K562 (cell line): ENCODE measurements around the gene ASCC3. TPM values are rescaled to one million over a fixed set of nuclear protein-coding genes. Genes with fewer than 3 reads are reported as not detected.

Experiments used
- ATAC-seq: fragments of 200-7000 bp; cut with Tn5 transposase; 3 replicates; pipeline ENCODE4 v1.9.1; 2020; ENCODE audit warnings: moderate library complexity
- BruUV-seq: library from RNA; stranded (reverse); fragments of 400-500 nt; replicated peaks from 2 replicates; lab custom pipeline; 2021; lab: Mats Ljungman, UMichigan
- CTCF ChIA-PET: fragments of 300-600 bp; formaldehyde crosslinking; extraction: SDS; loops from one replicate; lab custom pipeline; 2021; ENCODE audit warnings: low intra/inter-chr PET ratio; lab: Yijun Ruan, JAX
- POLR2A ChIA-PET: fragments of 300-600, 350-650 bp; sonication (Branson Sonifier 250); formaldehyde crosslinking; extraction: SDS; loops from one replicate; lab custom pipeline; 2021; ENCODE audit warnings: antibody characterized with exemption, inconsistent platforms; lab: Yijun Ruan, JAX
- DNase-seq, 4 experiments: peaks; one replicate each; pipeline versions ENCODE4 v3.0.0 to v3.0.0-alpha.2; 2011 to 2018; ENCODE audit warnings: low spot score in 3 of 4, mixed read lengths in 3 of 4; ENCODE audit errors: extremely low read depth in 1 of 4
- FAIRE-seq: peaks from 2 replicates; lab custom pipeline; 2011; peaks lifted over from hg19 to GRCh38; lab: Jason Lieb, UNC
- H2AFZ ChIP-seq: 2 replicates; pipeline ENCODE4 v1.6.0; 2011; ENCODE audit warnings: low read depth, low read length, control low read depth, inconsistent platforms
- H3K27ac ChIP-seq: fragments of 200-600 bp; 3 replicates; pipeline ENCODE4 v1.8.0; 2011; ENCODE audit warnings: low read depth, mild to moderate bottlenecking, control low read depth, inconsistent platforms, low read length, moderate library complexity, mixed read lengths; ENCODE audit errors: extremely low read depth
- H3K27me3 ChIP-seq, 2 experiments: fragments of 300-600 bp in 1 of 2; 2 replicates in 1 of 2; 3 replicates in 1 of 2; pipeline versions ENCODE4 v1.6.0 to v1.8.0; 2011; ENCODE audit warnings: inconsistent platforms in 2 of 2, low read length in 2 of 2, mild to moderate bottlenecking in 1 of 2, mixed read lengths in 1 of 2, moderate library complexity in 1 of 2; ENCODE audit not compliant: control insufficient read depth in 2 of 2, insufficient read depth in 2 of 2
- H3K36me3 ChIP-seq: fragments of 300-600 bp; 3 replicates; pipeline ENCODE4 v1.8.0; 2011; ENCODE audit warnings: mild to moderate bottlenecking, low read length, inconsistent platforms; ENCODE audit not compliant: control insufficient read depth, insufficient read depth
- H3K4me1 ChIP-seq, 2 experiments: fragments of 200-600 bp in 1 of 2; replicated peaks in 1 of 2; 2 replicates in 1 of 2; 3 replicates in 1 of 2; pipeline versions ENCODE4 v1.5.1 to v1.8.0; 2011; ENCODE audit warnings: inconsistent platforms in 2 of 2, low read length in 2 of 2, mild to moderate bottlenecking in 1 of 2, mixed read lengths in 1 of 2, moderate library complexity in 1 of 2; ENCODE audit not compliant: control insufficient read depth in 2 of 2, insufficient read depth in 2 of 2
- H3K4me2 ChIP-seq: 2 replicates; pipeline ENCODE4 v1.6.1; 2011; ENCODE audit warnings: low read length, control low read depth, inconsistent platforms, mixed read lengths; ENCODE audit not compliant: insufficient read depth
- H3K4me3 ChIP-seq: fragments of 200-600 bp; sonication (generic), shearing (Covaris generic); 2 replicates; pipeline ENCODE4 v1.5.1; 2016; ENCODE audit warnings: control low read depth, inconsistent platforms
- H3K79me2 ChIP-seq: fragments of 200-600 bp; 3 replicates; pipeline ENCODE4 v1.8.0; 2011; ENCODE audit warnings: low read length, inconsistent platforms; ENCODE audit not compliant: control insufficient read depth, insufficient read depth
- H3K9ac ChIP-seq, 2 experiments: 2 replicates each; pipeline versions ENCODE4 v1.6.0 to v1.6.1; 2011; ENCODE audit warnings: low read depth in 2 of 2, low read length in 2 of 2, control low read depth in 1 of 2, inconsistent platforms in 1 of 2, mild to moderate bottlenecking in 1 of 2, mixed read lengths in 1 of 2; ENCODE audit not compliant: insufficient read depth in 1 of 2
- H3K9me1 ChIP-seq: one replicate; pipeline ENCODE4 v1.6.0; 2011; ENCODE audit warnings: inconsistent platforms, mild to moderate bottlenecking, low read length, moderate library complexity; ENCODE audit not compliant: control insufficient read depth, insufficient read depth
- H3K9me3 ChIP-seq: replicated peaks from 2 replicates; pipeline ENCODE4 v1.5.1; 2011; ENCODE audit warnings: low read depth, low read length, inconsistent platforms; ENCODE audit not compliant: control insufficient read depth, insufficient read depth
- H4K20me1 ChIP-seq: replicated peaks from 2 replicates; pipeline ENCODE4 v1.6.1; 2011; ENCODE audit warnings: low read length, inconsistent platforms, mixed read lengths; ENCODE audit not compliant: control insufficient read depth, insufficient read depth
- CCNT2 ChIP-seq: IDR thresholded peaks from 2 replicates; pipeline ENCODE4 v1.6.1; 2011; ENCODE audit warnings: borderline replicate concordance, low read depth, mild to moderate bottlenecking, moderate library complexity, mixed read lengths, low read length; ENCODE audit not compliant: insufficient read length; ENCODE audit errors: extremely low read depth
- FUS ChIP-seq: fragments of 200-400 bp; formaldehyde crosslinking; optimal IDR thresholded peaks from 2 replicates; pipeline ENCODE3; 2017; ENCODE audit warnings: low read depth, low read length
- NCOA6 ChIP-seq: fragments of 450-650 bp; IDR thresholded peaks from 2 replicates; pipeline ENCODE4 v1.6.1; 2017; ENCODE audit warnings: mild to moderate bottlenecking
- NFXL1 ChIP-seq: fragments of 450-650 bp; formaldehyde crosslinking; IDR thresholded peaks from 2 replicates; pipeline ENCODE4 v1.4.0; 2021; ENCODE audit warnings: mild to moderate bottlenecking
- SIN3B ChIP-seq: fragments of 450-650 bp; IDR thresholded peaks from 2 replicates; pipeline ENCODE4 v1.6.1; 2017; ENCODE audit warnings: low read depth, mild to moderate bottlenecking, moderate library complexity
- SOX6 ChIP-seq: fragments of 450-650 bp; IDR thresholded peaks from 2 replicates; pipeline ENCODE4 v1.6.1; 2014; ENCODE audit warnings: mild to moderate bottlenecking
- SRF ChIP-seq, 2 experiments: fragments of 250-450, 450-650 bp in 1 of 2; sonication (Bioruptor Pico) in 1 of 2; sonication (generic) in 1 of 2; formaldehyde crosslinking; IDR thresholded peaks; 2 replicates each; pipeline versions ENCODE4 v1.5.0 to v1.5.1; 2020 to 2022; ENCODE audit warnings: mild to moderate bottlenecking in 1 of 2, missing genetic modification reagents in 1 of 2
- ZBED1 ChIP-seq: IDR thresholded peaks from 2 replicates; pipeline ENCODE4 v1.6.1; 2014
- ZNF785 ChIP-seq: fragments of 250-450 bp; sonication (Bioruptor Pico); IDR thresholded peaks from 2 replicates; pipeline ENCODE4 v1.4.0; 2020; ENCODE audit warnings: mild to moderate bottlenecking
- WGBS: fragments of 100-300 bp; shearing (Covaris generic); methylation state at CpG from one replicate; pipeline ENCODE4 v1.1.6; 2016; ENCODE audit warnings: low coverage, mixed read lengths; ENCODE audit not compliant: insufficient coverage; ENCODE audit errors: missing lambda C conversion rate; 5-methylcytosine and 5-hydroxymethylcytosine counted together
- in situ Hi-C: fragments of 300-500 bp; cut with MboI; formaldehyde crosslinking; loops from 4 replicates; pipeline ENCODE4 v1.15.0; 2018; ENCODE audit warnings: inconsistent platforms, mixed read lengths
- intact Hi-C: fragments of 100-400 bp; cut with micrococcal nuclease; formaldehyde crosslinking; loops from 2 replicates; pipeline ENCODE4 v1.14.2; 2022
- polyA plus RNA-seq, 8 experiments: library from polyadenylated mRNA; depleted of rRNA in 4 of 8; stranded (reverse) in 5 of 8; unstranded in 3 of 8; fragments of >200 nt; fragmentation: Nextera tagmentation in 2 of 8; fragmentation: Illumina TruSeq in 1 of 8; extraction: Ambion mirVana in 2 of 8; extraction: Trizol in 1 of 8; gene quantifications; 2 replicates each; pipeline versions ENCODE4 v1.2.1 to v1.2.3, GENCODE V29; 2011 to 2014; ENCODE audit warnings: inconsistent platforms in 1 of 8, missing spikeins in 1 of 8
- total RNA-seq, 7 experiments: library from RNA; depleted of rRNA in 6 of 7; stranded (reverse); fragments of >200 nt in 6 of 7; fragmentation: Illumina TruSeq in 2 of 7; extraction: Trizol in 2 of 7; gene quantifications; 2 replicates each; pipeline versions ENCODE4 v1.2.1 to v1.2.3, GENCODE V29; 2011 to 2021; ENCODE audit warnings: low replicate concordance in 1 of 7
- TF ChIP-seq, protein P1 (sequence below): fragments of 450-650 bp; conservative IDR thresholded peaks from 2 replicates; pipeline ENCODE4 v1.6.1; 2016; ENCODE audit warnings: missing genetic modification characterization, low read depth, mild to moderate bottlenecking, missing compliant biosample characterization, moderate library complexity

The ASCC3 gene
- total and polyA plus RNA-seq, 9 of the 15 experiments (the other 6 are each of a cell fraction or from before 2014, with no cell fraction given), result 16.1 to 56.1 (median 33.9) TPM

DNA sequence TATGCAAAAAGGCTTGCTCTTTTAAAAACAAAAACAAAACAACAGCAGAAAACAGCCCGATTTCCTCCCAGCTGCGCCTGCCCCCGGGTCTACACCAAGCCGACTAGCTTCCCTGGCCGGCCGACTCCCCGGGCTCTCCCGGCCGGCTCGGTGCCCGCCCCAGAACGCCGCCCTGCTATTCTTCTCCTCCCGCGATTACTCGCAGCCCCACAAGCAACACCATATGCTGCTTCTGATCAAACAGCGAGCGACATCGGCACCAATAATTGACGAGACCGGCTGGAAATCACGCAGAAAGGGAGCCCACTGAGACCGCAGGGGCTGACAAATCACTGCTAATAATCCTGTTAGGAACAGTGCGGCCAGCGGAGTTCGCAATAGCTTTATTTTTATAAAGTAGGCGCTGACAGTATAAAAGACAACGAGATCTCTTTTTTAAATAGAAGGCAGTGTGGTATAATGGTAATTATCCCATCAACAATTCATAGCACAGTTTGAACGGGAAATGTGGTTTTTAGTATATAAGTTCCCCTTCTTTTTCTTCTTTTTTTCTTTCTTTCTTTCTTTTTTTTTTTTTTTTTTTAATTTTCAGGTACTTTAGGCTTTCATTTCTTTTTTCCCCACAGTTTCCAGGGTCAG, 419.7 kb downstream of the ASCC3 start:
- POLR2A ChIA-PET, result no interaction called here
- DNase-seq (no peak), FAIRE-seq (no peak), ATAC-seq (peak; percentile 32; the same call in 1 of the 3 replicates)
- Histone ChIP-seq H3K9me3 (no peaks in the 10 kb centered on the region), H3K9ac (no peak overlapping the region), H3K79me2 (no peaks in the 10 kb centered on the region), H3K36me3 (no peaks in the 10 kb centered on the region), H3K4me1 (peaks cover 0 to 26% of the 10 kb centered on the region in 2 experiments; a peak in 1 of 5 replicates), H2AFZ (no peak overlapping the region), H3K4me2 (no peak overlapping the region), H3K27ac (no peak overlapping the region), H3K27me3 (peaks cover 55 to 63% of the 10 kb centered on the region in 2 experiments), H3K9me1 (no peaks in the 10 kb centered on the region), H4K20me1 (no peaks in the 10 kb centered on the region), H3K4me3 (no peak overlapping the region)
- TF ChIP-seq FUS (no peak), NFXL1 (CRISPR knock-in tag) (no peak), ZBED1 (no peak), SRF (CRISPR knock-in tag; IDR thresholded peaks at IDR 0.05) (no peak), SIN3B (no peak), CCNT2 (no peak), SOX6 (no peak), ZNF785 (no peak), NCOA6 (no peak)
- TF ChIP-seq, protein P1, sequence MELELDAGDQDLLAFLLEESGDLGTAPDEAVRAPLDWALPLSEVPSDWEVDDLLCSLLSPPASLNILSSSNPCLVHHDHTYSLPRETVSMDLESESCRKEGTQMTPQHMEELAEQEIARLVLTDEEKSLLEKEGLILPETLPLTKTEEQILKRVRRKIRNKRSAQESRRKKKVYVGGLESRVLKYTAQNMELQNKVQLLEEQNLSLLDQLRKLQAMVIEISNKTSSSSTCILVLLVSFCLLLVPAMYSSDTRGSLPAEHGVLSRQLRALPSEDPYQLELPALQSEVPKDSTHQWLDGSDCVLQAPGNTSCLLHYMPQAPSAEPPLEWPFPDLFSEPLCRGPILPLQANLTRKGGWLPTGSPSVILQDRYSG (tag), result no peak
- in situ Hi-C loops (no loop called here), intact Hi-C loops (no loop called here)
- CTCF ChIA-PET, result no interaction called here
- WGBS, result 5% methylated on average over 23 of the region's 29 CpGs
- BruUV-seq, result no TSS peak
